ENCODE data around the gene ARHGEF40.

DNA sequence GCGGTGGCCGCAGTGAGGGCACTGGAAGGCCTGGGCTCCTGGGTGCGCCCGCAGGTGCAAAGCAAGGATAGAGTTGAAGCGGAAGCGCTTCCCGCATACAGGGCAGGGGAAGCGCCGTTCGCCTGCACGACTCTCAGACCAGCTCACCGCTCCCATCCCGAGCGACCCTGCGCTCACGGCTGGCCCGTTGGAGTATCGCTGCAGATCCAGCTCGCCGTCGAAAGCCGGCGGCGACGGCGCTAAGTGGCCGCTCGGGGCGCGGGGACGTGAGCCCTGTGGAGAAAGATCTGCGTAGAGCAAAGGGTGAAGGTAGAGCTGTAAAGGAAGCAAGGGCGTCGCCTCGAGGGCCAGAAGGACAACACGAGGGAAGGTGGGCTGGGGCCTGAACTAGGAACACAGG lies 22.9 kb downstream of the ARHGEF40 start:
- TF ChIP-seq POLR2AphosphoS5 (IDR thresholded peaks at IDR 0.05; ENCODE audit: borderline replicate concordance, low read depth, low read length): no peak
- no peak for TF ChIP-seq EZH2 (IDR thresholded peaks at IDR 0.05)
- TF ChIP-seq FOXP2 (optimal IDR thresholded peaks at IDR 0.05; ENCODE audit: control extremely low read depth, extremely low read length, insufficient read depth): no peak
